GM18520 (cell line): ENCODE data around the gene CAPN5.
"Not testable (repeated sequence)": the region's sequence is repeated elsewhere in the genome, so short reads cannot be mapped to it uniquely, and the experiment has no call there.

Experiments used
- ATAC-seq: cut with Tn5 transposase; IDR thresholded peaks from one replicate; pipeline ENCODE4 v1.9.1; 2021; ENCODE audit not compliant: unreplicated experiment

The CAPN5 gene

GRCh38 chr11:77095551-77096490 is 29.1 kb downstream of the CAPN5 start:
- ATAC-seq: no peak

- no peak for ATAC-seq
These were observed 29.8 kb downstream of the CAPN5 start for GRCh38 chr11:77096591-77097019.

DNA sequence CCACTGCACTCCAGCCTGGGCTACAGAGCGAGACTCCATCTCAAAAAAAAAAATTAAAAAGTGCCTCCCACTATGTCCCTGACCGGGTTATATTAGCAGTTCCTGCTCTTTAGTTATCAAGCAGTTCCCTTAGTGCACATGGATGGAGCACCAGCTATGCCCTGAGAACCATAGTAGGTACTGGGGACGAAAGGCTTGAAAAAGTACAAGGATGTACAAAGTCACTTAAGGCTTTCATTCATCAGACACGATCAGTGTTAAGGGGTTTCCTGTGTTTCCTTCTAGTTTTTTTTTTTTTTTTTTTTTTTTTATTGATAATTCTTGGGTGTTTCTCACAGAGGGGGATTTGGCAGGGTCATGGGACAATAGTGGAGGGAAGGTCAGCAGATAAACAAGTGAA is 30.4 kb downstream of the CAPN5 start:
- ATAC-seq: not testable (repeated sequence)

- no peak for ATAC-seq
These were observed 33.6 kb downstream of the CAPN5 start for GRCh38 chr11:77100166-77101042.

- ATAC-seq: no peak
These were observed 34.3 kb downstream of the CAPN5 start for GRCh38 chr11:77101043-77101537.

GRCh38 chr11:77102246-77103210 is 35.8 kb downstream of the CAPN5 start, which contains the start of gene OMP:
OMP (plus strand) TSS chr11:77102840; CDS start chr11:77102840, 0 bp downstream.
- no peak for ATAC-seq

DNA sequence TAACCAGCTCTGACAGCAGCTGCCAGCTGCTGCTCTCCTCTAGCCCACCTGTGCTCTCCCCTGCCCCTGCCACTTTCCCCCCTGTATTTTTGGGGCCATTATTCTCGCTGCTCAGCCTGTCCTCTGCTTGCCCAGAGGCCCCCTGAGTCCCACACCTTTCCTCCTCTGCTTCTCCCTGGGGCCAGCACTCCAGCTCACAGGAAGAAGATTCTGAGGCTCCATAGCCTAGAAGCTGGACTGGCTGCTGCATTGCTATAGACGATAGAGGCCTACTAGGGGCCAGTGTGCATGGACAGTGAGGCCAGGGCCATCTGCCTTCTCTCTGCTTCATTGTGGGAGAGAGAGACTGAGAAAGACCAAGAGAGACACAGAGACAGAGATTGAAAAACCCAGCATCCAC is 36.5 kb downstream of the CAPN5 start:
- no peak for ATAC-seq

GRCh38 chr11:77104727-77105126 is 38.0 kb downstream of the CAPN5 start:
- ATAC-seq: no peak

DNA sequence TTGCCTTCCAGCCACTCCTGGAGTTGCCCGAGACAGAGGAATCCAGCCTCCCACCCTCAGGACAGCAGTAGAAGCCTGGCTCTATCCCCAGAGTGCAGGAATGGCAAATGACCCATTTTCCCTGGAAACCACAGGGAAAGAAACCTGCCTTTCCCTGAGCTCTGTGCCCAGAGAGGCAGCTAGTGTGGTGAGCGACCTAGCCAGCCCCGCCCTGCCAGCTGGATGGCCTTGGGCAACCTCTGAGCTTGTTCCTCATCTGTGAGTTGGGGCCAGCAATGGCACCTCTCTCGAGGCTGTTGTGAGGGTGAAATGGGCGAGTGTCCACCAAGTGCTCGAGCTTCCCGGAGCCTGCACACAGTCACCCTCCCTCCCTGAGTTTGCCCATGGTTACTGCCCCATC is 39.5 kb downstream of the CAPN5 start:
- no peak for ATAC-seq

GRCh38 chr11:77106759-77107158 is 40.0 kb downstream of the CAPN5 start:
- ATAC-seq: no peak

GRCh38 chr11:77107950-77108349 is 41.2 kb downstream of the CAPN5 start:
- no peak for ATAC-seq

DNA sequence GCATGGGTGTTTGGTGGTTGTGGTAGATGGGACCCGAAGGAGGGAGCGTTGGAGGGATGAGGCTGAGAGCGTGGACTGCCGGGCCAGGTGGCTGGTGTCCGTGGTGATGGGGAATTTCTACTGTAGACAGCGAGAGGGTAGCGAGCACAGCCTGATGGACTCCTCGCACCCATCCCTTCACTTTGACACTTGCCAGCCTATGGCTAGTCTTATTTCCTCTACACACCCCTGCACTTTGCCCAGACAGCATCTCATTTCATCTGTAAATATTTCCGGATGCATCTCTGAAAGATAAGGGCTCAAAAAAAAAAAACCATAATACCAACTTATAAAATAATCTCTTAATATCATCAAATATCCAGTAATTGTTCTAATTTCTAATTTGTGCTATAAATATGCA is 41.7 kb downstream of the CAPN5 start:
- ATAC-seq: no peak

GRCh38 chr11:77109236-77110019 is 42.7 kb downstream of the CAPN5 start:
- no peak for ATAC-seq

GRCh38 chr11:77110836-77111235 is 44.1 kb downstream of the CAPN5 start:
- no peak for ATAC-seq

DNA sequence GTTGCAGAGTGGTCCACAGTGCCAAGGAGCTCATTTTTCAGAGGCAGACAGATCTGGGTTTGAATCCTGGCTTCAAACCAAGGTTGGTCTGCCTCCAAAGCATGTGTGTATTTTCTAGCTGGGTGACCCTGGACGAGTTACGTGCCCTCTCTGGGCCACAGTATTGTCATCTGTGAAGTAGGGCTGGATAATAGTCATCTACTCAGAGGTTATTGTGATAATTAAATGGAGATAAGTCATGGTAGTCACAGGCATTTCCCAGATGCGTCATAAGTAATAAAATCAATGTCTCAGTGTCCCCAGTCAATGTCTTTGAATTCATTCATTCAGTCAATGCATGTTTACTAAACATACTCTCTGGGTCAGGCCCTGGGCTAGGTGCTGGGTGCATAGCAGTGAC is 44.5 kb downstream of the CAPN5 start:
- ATAC-seq: no peak

DNA sequence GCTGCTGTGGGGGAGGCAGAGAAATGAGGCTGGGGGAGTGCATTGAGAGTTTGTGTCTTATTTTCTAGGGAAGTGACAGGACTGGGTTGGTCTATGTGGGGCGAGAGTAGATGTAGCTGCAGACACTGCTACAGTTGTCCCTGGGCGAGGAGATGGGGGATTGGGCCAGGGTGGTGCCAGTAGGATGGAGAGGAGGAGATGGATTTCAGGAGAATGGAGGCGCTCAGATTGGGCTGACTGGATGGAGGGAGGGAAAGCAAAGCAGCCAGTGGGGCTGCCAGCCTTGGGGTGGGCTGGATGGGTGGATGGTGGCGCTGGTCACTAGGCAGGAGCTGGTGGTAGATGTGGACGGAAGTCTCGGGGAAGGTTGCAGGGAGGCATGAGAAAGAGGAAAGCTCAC is 45.2 kb downstream of the CAPN5 start:
- no peak for ATAC-seq

DNA sequence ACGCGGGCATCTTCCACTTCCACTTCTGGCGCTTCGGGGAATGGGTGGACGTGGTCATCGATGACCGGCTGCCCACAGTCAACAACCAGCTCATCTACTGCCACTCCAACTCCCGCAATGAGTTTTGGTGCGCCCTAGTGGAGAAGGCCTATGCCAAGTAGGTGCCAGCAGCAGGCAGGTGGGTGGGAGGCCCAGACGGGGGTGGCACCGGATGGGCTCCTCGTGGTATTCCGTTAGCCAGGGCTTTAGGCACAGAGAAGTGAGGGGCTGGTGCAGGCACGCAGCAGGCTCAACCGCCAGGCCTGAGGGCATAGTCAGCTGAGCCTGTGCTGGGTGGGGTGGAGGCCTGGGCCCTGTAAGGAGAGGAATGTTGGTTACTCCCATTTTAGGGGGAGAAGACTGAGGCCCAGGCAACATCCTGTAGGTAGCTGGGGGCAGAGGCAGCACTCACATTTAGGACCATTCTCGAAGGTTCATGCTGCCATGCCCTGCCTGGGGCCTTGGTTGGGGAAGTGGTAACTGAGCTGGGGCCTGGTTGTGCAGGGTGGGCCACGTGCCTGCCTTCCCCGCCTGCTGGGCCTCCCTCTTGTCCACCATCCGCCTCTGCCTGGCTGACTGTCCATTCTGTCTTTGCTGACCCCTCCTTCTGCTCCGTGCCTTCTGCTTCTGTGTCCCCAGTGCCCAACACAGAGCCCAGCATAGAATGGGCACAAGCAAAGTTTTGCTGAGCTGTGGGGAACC is 46.0 kb downstream of the CAPN5 start:
- ATAC-seq: no peak

DNA sequence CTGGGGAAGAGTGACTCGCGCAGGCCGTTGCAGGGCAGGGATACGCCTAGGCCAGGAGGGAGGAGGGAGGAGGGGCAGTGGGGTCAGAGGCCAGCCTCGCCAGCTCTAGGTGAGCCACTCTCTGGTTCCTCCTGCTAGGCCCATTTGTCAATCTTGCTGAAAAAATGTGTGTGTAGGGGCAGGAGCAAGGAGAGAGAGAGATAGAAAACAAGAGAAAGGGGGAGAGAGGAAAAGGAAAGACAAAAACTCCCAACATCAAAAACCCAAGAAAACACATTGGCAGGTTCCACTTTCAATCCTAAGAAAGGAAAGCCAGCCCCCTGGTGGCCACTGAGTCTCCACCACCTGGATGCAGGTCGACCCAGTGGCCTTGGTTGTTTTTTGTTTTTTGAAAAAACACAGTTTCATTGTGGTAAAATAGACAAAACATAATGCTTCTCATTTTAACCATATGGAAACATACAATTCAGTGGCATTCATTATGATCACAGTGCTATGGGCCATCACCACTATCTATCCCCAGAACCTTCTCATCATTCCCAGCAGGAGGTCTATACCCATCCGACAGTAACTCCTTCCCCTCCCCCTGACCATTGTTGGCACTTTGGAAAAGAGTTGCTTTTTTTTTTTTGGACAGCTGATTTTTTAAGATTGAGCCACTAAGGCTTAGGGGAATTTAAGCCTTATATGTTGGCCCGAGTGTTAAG is 46.8 kb downstream of the CAPN5 start:
- ATAC-seq: no peak
